NCI-H748 treated with DMSO at 0.1 percent for 48 hours (cell line): Measurements from ENCODE around the gene PRSS57.
A peak's percentile ranks its signal among the peaks of the same experiment; 100 is the strongest.

Experiments
- DNase-seq: peaks from one replicate; lab custom pipeline; 2025; lab: John Stamatoyannopoulos, UW

The PRSS57 gene

GRCh38 chr19:694481-695351 is 536 bp downstream of the PRSS57 start:
- DNase-seq, result no peak

GRCh38 chr19:690203-690602 is 5.0 kb downstream of the PRSS57 start:
- no peak for DNase-seq

- no peak for DNase-seq
Measured at GRCh38 chr19:688992-689391, 6.3 kb downstream of the PRSS57 start.

- no peak for DNase-seq
Measured at GRCh38 chr19:688214-688613, 7.0 kb downstream of the PRSS57 start.

- DNase-seq, result no peak
Measured at GRCh38 chr19:687569-688166, 7.6 kb downstream of the PRSS57 start.

- DNase-seq, result no peak
Measured at GRCh38 chr19:686589-687297, 8.5 kb downstream of the PRSS57 start.

GRCh38 chr19:685454-685931 is 9.8 kb downstream of the PRSS57 start:
- DNase-seq, result no peak

GRCh38 chr19:682678-683320 is 12.5 kb downstream of the PRSS57 start:
- DNase-seq, result no peak

GRCh38 chr19:681029-682019 is 13.9 kb downstream of the PRSS57 start:
- no peak for DNase-seq

- DNase-seq, result peak; percentile 79
Measured at GRCh38 chr19:680287-681028, 14.8 kb downstream of the PRSS57 start.

GRCh38 chr19:679418-680286 is 15.6 kb downstream of the PRSS57 start:
- DNase-seq, result no peak

GRCh38 chr19:678791-679388 is 16.4 kb downstream of the PRSS57 start:
- DNase-seq, result no peak

- no peak for DNase-seq
Measured at GRCh38 chr19:677601-678436, 17.4 kb downstream of the PRSS57 start.

GRCh38 chr19:677201-677600 is 18.1 kb downstream of the PRSS57 start:
- DNase-seq, result no peak

GRCh38 chr19:676339-677105 is 18.7 kb downstream of the PRSS57 start, which contains the start of gene FSTL3:
FSTL3 (plus strand) TSS chr19:676392; CDS start chr19:676424, 32 bp downstream.
- no peak for DNase-seq

- no peak for DNase-seq
Measured at GRCh38 chr19:676007-676338, 19.3 kb downstream of the PRSS57 start.
